Glutamatergic neuron (in vitro differentiated cells): ENCODE measurements around the gene NTRK3. TPM values are rescaled to one million over a fixed set of nuclear protein-coding genes. Genes with fewer than 3 reads are reported as not detected.

Source experiments
- DNase-seq: peaks from one replicate; pipeline ENCODE4 v3.0.0; 2022
- H3K27ac Mint-ChIP-seq: one replicate; pipeline ENCODE4 v1.8.0; 2020; ENCODE audit warnings: mild to moderate bottlenecking, mixed read lengths, inconsistent platforms; ENCODE audit not compliant: unreplicated experiment
- H3K27me3 Mint-ChIP-seq: one replicate; pipeline ENCODE4 v1.8.0; 2020; ENCODE audit warnings: mild to moderate bottlenecking, moderate library complexity, mixed read lengths, inconsistent platforms; ENCODE audit not compliant: unreplicated experiment
- H3K36me3 Mint-ChIP-seq: one replicate; pipeline ENCODE4 v1.8.0; 2020; ENCODE audit warnings: mild to moderate bottlenecking, mixed read lengths, inconsistent platforms; ENCODE audit not compliant: unreplicated experiment
- H3K4me1 Mint-ChIP-seq: one replicate; pipeline ENCODE4 v1.8.0; 2020; ENCODE audit warnings: mild to moderate bottlenecking, low read depth, mixed read lengths, inconsistent platforms; ENCODE audit not compliant: unreplicated experiment
- H3K4me3 Mint-ChIP-seq: one replicate; pipeline ENCODE4 v1.8.0; 2020; ENCODE audit warnings: mild to moderate bottlenecking, mixed read lengths, inconsistent platforms; ENCODE audit not compliant: unreplicated experiment
- H3K9me3 Mint-ChIP-seq: one replicate; pipeline ENCODE4 v1.8.0; 2020; ENCODE audit warnings: mild to moderate bottlenecking, moderate library complexity, mixed read lengths, inconsistent platforms; ENCODE audit not compliant: unreplicated experiment
- CTCF ChIP-seq: fragments of 200-600 bp; sonication (generic); IDR thresholded peaks from one replicate; pipeline ENCODE4 v1.5.0; 2021; ENCODE audit not compliant: partially characterized antibody, unreplicated experiment
- total RNA-seq: library from RNA; stranded (reverse); fragmentation: NEBNext Ultra II Directional; extraction: Animal tissue kit (Norgen Biotek cat#: 25700); gene quantifications from one replicate; pipeline ENCODE4 v1.2.1, GENCODE V29; 2021; ENCODE audit not compliant: unreplicated experiment

NTRK3 gene
- total RNA-seq, 1 donor from 2014 or later = 9.5 TPM

GRCh38 chr15:88067331-88067685, 189.2 kb downstream of the NTRK3 start:
- H3K36me3 Mint-ChIP-seq = peaks cover 8% of the 10 kb centered on the region
- peaks cover 2% of the 10 kb centered on the region for H3K9me3 Mint-ChIP-seq
- no peaks in the 10 kb centered on the region for H3K4me1 Mint-ChIP-seq
- H3K4me3 Mint-ChIP-seq = no peak overlapping the region
- peak overlapping the region; percentile 40 for H3K27ac Mint-ChIP-seq
- peaks cover 6% of the 10 kb centered on the region for H3K27me3 Mint-ChIP-seq
- TF ChIP-seq CTCF = no peak
- DNase-seq = no peak

- TF ChIP-seq CTCF = no peak
- DNase-seq = no peak
- Mint-ChIP-seq H3K27ac (peak overlapping the region; percentile 40), H3K4me3 (no peak overlapping the region), H3K36me3 (peaks cover 8% of the 10 kb centered on the region), H3K9me3 (peaks cover 2% of the 10 kb centered on the region), H3K27me3 (peaks cover 6% of the 10 kb centered on the region), H3K4me1 (no peaks in the 10 kb centered on the region)
These were observed 189.8 kb downstream of the NTRK3 start for GRCh38 chr15:88066636-88067330.

- no peak for TF ChIP-seq CTCF
- H3K4me1 Mint-ChIP-seq = peaks cover 2% of the 10 kb centered on the region
- H3K36me3 Mint-ChIP-seq = no peaks in the 10 kb centered on the region
- no peak for DNase-seq
- peaks cover 4% of the 10 kb centered on the region for H3K27me3 Mint-ChIP-seq
- H3K27ac Mint-ChIP-seq = no peak overlapping the region
- H3K4me3 Mint-ChIP-seq = no peak overlapping the region
- no peaks in the 10 kb centered on the region for H3K9me3 Mint-ChIP-seq
These were observed 195.1 kb downstream of the NTRK3 start for GRCh38 chr15:88061452-88061851.

GRCh38 chr15:88060383-88060782, 196.2 kb downstream of the NTRK3 start:
- no peak for TF ChIP-seq CTCF
- Mint-ChIP-seq H3K4me1 (peaks cover 2% of the 10 kb centered on the region), H3K36me3 (no peaks in the 10 kb centered on the region), H3K9me3 (no peaks in the 10 kb centered on the region), H3K27ac (no peak overlapping the region), H3K27me3 (peaks cover 4% of the 10 kb centered on the region), H3K4me3 (no peak overlapping the region)
- no peak for DNase-seq

- peaks cover 2% of the 10 kb centered on the region for H3K4me1 Mint-ChIP-seq
- DNase-seq = peak; percentile 20
- no peak overlapping the region for H3K4me3 Mint-ChIP-seq
- H3K27me3 Mint-ChIP-seq = peaks cover 4% of the 10 kb centered on the region
- H3K27ac Mint-ChIP-seq = no peak overlapping the region
- no peaks in the 10 kb centered on the region for H3K36me3 Mint-ChIP-seq
- no peak for TF ChIP-seq CTCF
- no peaks in the 10 kb centered on the region for H3K9me3 Mint-ChIP-seq
These were observed 198.7 kb downstream of the NTRK3 start for GRCh38 chr15:88057836-88058235.
